Measurements from ENCODE around the gene ZBTB32. TPM values are rescaled to one million over a fixed set of nuclear protein-coding genes. Genes with fewer than 3 reads are reported as not detected.

The ZBTB32 gene
- total RNA-seq, 2 experiments from 2014 or later, result 2.2 to 3.3 TPM

GRCh38 chr19:35708391-35708790 is 4.0 kb downstream of the ZBTB32 start:
- no peak overlapping the region for H3K27ac Mint-ChIP-seq
- H3K36me3 ChIP-seq (ENCODE audit: insufficient read depth, low read length), result no peaks in the 10 kb centered on the region
- no peaks in the 10 kb centered on the region for H3K27me3 Mint-ChIP-seq
- ATAC-seq (ENCODE audit: poor library complexity) (no peak), DNase-seq (no peak)
- ChIA-PET POLR2A (no interaction called here), CTCF (no interaction called here)
- TF ChIP-seq CTCF (IDR thresholded peaks at IDR 0.05), result no peak
- no peak overlapping the region for H3K4me3 ChIP-seq (ENCODE audit: low read length)
- H3K27me3 ChIP-seq (ENCODE audit: control insufficient read depth in 1 of 2, insufficient read depth in 2 of 2, low read length in 2 of 2), result no peaks in the 10 kb centered on the region
- H3K36me3 Mint-ChIP-seq (ENCODE audit: low read depth), result no peaks in the 10 kb centered on the region
- no peak overlapping the region for H3K27ac ChIP-seq (ENCODE audit: low read depth in 1 of 2, low read length in 2 of 2)
- peaks cover 34% of the 10 kb centered on the region for H3K4me1 ChIP-seq (ENCODE audit: insufficient read depth, low read length)
- no peaks in the 10 kb centered on the region for H3K9me3 ChIP-seq (ENCODE audit: control insufficient read depth in 1 of 2, insufficient read depth in 1 of 2, low read length in 2 of 2)
- H3K4me1 Mint-ChIP-seq (ENCODE audit: low read depth), result peaks cover 26% of the 10 kb centered on the region
- H3K9me3 Mint-ChIP-seq, result no peaks in the 10 kb centered on the region
- H3K4me3 Mint-ChIP-seq, result no peak overlapping the region
- intact Hi-C loops (cut with DNase I, micrococcal nuclease), result no loop called here

GRCh38 chr19:35710784-35711723 is 6.7 kb downstream of the ZBTB32 start:
- peaks cover 48% of the 10 kb centered on the region for H3K4me1 Mint-ChIP-seq (ENCODE audit: low read depth)
- H3K36me3 Mint-ChIP-seq (ENCODE audit: low read depth), result no peaks in the 10 kb centered on the region
- peak overlapping the region; percentile 67 for H3K4me3 Mint-ChIP-seq
- ATAC-seq (ENCODE audit: poor library complexity) (peak; percentile 13), DNase-seq (peak in 3 of 14 experiments; percentile 46 to 57 (median 46))
- peak overlapping the region; percentile 89 for H3K27ac Mint-ChIP-seq
- peaks cover 60% of the 10 kb centered on the region for H3K4me1 ChIP-seq (ENCODE audit: insufficient read depth, low read length)
- H3K9me3 ChIP-seq (ENCODE audit: control insufficient read depth in 1 of 2, insufficient read depth in 1 of 2, low read length in 2 of 2), result no peaks in the 10 kb centered on the region
- no peaks in the 10 kb centered on the region for H3K27me3 ChIP-seq (ENCODE audit: control insufficient read depth in 1 of 2, insufficient read depth in 2 of 2, low read length in 2 of 2)
- CTCF ChIA-PET, result interaction anchor here (1.1 kb wide), 1 partner anchor 9 kb away, joined by 3 read pairs; no protein-coding TSS in a partner anchor
- no peak overlapping the region for H3K27ac ChIP-seq (ENCODE audit: low read depth in 1 of 2, low read length in 2 of 2)
- POLR2A ChIA-PET, result interaction anchor here (0.6 to 6.3 kb wide), 3 partner anchors 9 to 819 kb away, joined by 3 to 63 read pairs (median 3); partner anchors contain the start of genes PSENEN and U2AF1L4
- no peaks in the 10 kb centered on the region for H3K36me3 ChIP-seq (ENCODE audit: insufficient read depth, low read length)
- H3K4me3 ChIP-seq (ENCODE audit: low read length), result no peak overlapping the region
- H3K9me3 Mint-ChIP-seq, result no peaks in the 10 kb centered on the region
- no peaks in the 10 kb centered on the region for H3K27me3 Mint-ChIP-seq
- TF ChIP-seq CTCF (IDR thresholded peaks at IDR 0.05), result no peak
- intact Hi-C loops (cut with DNase I, micrococcal nuclease), result loop anchor here in 1 of 2 experiments (10.0 kb wide), 1 partner anchor 446 kb away; the partner anchor contains the start of gene USF2

- no peak for TF ChIP-seq CTCF (IDR thresholded peaks at IDR 0.05)
- Histone ChIP-seq H3K4me3 (ENCODE audit: low read length) (peak overlapping the region; percentile 9), H3K36me3 (ENCODE audit: insufficient read depth, low read length) (no peaks in the 10 kb centered on the region), H3K9me3 (ENCODE audit: control insufficient read depth in 1 of 2, insufficient read depth in 1 of 2, low read length in 2 of 2) (no peaks in the 10 kb centered on the region), H3K4me1 (ENCODE audit: insufficient read depth, low read length) (peaks cover 72% of the 10 kb centered on the region), H3K27ac (ENCODE audit: low read depth in 1 of 2, low read length in 2 of 2) (peak overlapping the region in 1 of 2 donors; percentile 32), H3K27me3 (ENCODE audit: control insufficient read depth in 1 of 2, insufficient read depth in 2 of 2, low read length in 2 of 2) (no peaks in the 10 kb centered on the region)
- H3K4me3 Mint-ChIP-seq, result peak overlapping the region; percentile 83
- H3K36me3 Mint-ChIP-seq (ENCODE audit: low read depth), result peaks cover 11% of the 10 kb centered on the region
- peak in 7 of 14 experiments; percentile 15 to 80 (median 43) for DNase-seq
- H3K27ac Mint-ChIP-seq, result peak overlapping the region; percentile 89
- ChIA-PET POLR2A (interaction anchor here (1.2 to 6.3 kb wide), 3 partner anchors 11 to 32 kb away, joined by 5 to 63 read pairs (median 6); partner anchors contain the start of genes IGFLR1, PSENEN and U2AF1L4), CTCF (interaction anchor here (0.5 to 1.4 kb wide), 4 partner anchors 11 to 239 kb away, joined by 3 to 4 read pairs (median 3); partner anchors contain the start of gene IGFLR1)
- peaks cover 61% of the 10 kb centered on the region for H3K4me1 Mint-ChIP-seq (ENCODE audit: low read depth)
- H3K27me3 Mint-ChIP-seq, result no peaks in the 10 kb centered on the region
- peak; percentile 24 for ATAC-seq (ENCODE audit: poor library complexity)
- intact Hi-C loops (cut with DNase I, micrococcal nuclease), result loop anchor here (1.0 to 10.0 kb wide), 2 partner anchors 11 to 448 kb away; partner anchors contain the start of gene USF2 (in 1 of the 2)
- H3K9me3 Mint-ChIP-seq, result no peaks in the 10 kb centered on the region
Measured at GRCh38 chr19:35712567-35713505, 8.5 kb downstream of the ZBTB32 start.

Data from CD4-positive, alpha-beta T cell (primary cell).